Hematopoietic multipotent progenitor cell treated with erythropoietin and hydrocortisone succinate and interleukin-3 and kit ligand, for 8 days (in vitro differentiated cells): ENCODE data around the gene MAP3K1.
A peak's percentile ranks its signal among the peaks of the same experiment; 100 is the strongest.

ENCODE experiments used
- DNase-seq: peaks from one replicate; pipeline ENCODE4 v3.0.0-alpha.2; 2015

MAP3K1 gene

GRCh38 chr5:56851258-56851941, 36.1 kb downstream of the MAP3K1 start:
- no peak for DNase-seq

DNA sequence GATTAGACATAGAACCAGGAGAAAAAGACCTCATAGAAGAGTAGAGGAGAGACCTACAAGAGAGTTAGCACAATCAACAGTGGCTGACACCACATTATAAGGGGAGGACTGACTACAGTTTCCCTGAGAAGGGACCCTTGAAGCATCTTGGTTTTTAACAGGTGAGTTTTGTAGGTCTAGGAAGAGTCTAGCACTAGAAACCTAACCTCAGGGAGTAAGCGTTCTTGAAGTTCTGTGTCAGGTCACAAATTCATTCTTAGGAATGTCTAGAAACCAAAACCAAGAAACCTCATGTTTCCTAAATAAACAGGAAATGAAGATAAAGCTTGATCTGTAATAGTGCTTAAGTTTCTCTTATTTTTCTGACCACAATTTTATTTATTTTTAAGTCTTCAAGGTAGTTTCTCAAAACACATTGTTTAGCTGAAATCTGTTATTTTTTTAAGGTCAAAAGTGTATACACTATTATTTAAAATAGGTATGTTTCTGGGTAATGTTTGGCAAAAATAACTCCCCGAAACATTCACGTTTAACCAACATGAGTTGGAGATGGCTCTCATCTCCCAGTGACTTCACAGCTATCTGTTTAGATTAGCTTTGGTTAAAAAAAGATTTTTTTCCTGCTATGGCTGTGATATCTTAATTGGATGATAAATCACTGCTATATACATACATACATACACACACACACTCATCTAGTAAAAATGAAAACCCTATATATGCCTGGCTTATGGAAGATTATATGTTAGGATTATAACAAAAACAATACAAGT, 37.1 kb downstream of the MAP3K1 start:
- no peak for DNase-seq

DNA sequence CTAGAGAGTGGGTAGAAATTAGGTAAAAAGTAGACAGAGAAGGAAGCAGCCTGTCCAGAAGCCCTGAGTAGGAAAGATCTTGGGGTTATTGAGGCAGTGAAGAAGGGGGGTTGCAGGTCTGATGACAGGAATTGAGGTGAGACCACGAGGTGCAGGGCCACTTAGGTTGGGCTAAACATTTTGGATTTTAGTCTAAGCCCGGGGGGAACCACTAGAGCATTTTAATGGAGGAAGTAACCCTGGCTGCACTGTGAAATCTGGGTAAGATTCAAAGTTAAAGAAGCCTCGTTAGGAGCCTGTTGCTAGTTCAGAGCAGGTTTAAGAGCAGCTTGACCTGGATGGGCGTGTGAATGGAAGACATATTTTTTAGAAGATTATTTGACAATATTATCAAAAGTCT, 38.3 kb downstream of the MAP3K1 start:
- no peak for DNase-seq

- no peak for DNase-seq
These were observed 39.6 kb downstream of the MAP3K1 start for GRCh38 chr5:56854920-56855319.

DNA sequence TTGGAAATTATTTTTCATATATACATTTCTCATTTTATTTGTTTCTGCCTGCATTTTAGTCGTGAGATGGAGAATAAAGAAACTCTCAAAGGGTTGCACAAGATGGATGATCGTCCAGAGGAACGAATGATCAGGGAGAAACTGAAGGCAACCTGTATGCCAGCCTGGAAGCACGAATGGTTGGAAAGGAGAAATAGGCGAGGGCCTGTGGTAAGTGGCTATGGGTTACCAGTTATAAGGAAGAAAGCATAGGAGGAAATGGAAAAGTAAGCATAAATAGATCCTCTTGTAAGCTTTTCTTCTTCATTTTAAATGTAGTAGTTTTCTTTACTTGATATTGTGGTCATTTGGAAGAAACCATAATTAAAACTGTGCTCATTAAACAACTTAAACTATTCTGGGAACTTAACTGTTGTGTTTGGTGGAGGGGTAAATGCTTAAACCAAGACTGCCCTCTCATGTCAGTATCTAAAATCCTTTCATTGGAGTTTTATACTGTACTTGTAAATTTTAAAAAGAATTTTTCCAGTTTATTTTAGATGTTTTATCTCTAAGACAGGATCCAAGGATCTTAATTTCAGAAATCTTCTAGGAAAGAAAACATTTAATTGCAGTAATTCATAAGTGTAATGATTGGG, 41.3 kb downstream of the MAP3K1 start:
- DNase-seq, result no peak

DNA sequence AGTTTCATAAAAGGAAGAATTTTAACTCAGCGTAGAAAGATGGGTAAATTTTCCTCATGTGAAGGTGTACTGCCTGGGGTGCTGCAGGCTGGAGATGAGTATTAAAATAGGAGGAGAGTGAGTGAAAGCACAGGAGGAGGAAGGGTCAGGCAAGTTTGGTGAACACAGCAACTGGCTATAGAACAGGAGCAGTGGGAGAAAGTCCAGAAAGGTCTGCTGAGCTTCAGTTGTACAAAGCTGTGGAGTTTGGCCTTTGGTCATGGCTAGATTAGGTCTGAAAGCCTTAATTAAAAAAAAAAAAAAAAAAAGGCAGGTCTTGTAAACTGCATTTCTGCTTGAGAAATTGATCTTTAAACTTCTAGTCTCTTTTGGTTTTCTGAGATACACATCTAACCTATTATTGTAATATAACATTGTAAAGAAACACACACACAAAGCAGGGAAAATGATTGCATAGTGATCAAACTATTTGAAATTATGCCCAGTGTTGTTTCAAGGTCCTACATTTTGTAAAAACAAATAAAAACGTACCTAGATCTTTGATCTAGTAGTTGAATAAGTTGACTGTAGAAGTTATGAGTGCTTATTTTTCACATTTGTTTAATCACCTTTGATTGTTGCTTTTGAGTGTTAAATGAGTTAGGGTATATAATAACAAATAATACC, 43.6 kb downstream of the MAP3K1 start:
- DNase-seq, result no peak

DNA sequence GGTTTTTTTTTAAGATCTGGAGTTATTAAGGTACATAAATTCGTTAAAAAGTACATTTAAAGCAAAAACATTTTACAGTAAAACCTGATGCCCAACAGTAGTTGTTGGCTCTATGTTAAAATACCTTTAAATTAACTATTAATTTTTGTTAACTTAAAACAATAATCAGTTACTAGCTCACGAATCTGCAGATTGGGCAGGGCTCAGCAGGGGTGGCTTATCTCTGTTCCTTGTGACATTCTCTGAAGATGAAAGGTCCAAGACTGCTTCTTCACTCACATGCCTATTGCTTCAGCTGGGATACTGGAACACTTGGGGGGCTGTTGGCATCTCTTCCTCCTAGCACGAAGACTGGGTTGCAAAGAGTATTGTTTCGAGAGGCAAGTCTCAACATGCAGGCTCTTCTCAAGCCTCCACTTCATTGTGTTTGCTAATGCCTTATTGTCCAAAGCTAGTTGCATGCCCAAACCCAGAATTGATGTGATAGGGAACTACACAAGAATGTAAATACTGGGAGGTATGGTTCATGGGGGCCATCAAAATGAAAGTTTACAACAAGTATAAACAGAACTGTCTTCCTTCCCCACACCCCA, 46.6 kb downstream of the MAP3K1 start:
- no peak for DNase-seq

GRCh38 chr5:56862909-56863308, 47.6 kb downstream of the MAP3K1 start:
- no peak for DNase-seq

GRCh38 chr5:56871777-56872176, 56.4 kb downstream of the MAP3K1 start:
- DNase-seq, result no peak

GRCh38 chr5:56873056-56873455, 57.7 kb downstream of the MAP3K1 start:
- no peak for DNase-seq

- DNase-seq, result no peak
These were observed 61.0 kb downstream of the MAP3K1 start for GRCh38 chr5:56876327-56876726.

GRCh38 chr5:56881571-56881970, 66.2 kb downstream of the MAP3K1 start:
- DNase-seq, result no peak

DNA sequence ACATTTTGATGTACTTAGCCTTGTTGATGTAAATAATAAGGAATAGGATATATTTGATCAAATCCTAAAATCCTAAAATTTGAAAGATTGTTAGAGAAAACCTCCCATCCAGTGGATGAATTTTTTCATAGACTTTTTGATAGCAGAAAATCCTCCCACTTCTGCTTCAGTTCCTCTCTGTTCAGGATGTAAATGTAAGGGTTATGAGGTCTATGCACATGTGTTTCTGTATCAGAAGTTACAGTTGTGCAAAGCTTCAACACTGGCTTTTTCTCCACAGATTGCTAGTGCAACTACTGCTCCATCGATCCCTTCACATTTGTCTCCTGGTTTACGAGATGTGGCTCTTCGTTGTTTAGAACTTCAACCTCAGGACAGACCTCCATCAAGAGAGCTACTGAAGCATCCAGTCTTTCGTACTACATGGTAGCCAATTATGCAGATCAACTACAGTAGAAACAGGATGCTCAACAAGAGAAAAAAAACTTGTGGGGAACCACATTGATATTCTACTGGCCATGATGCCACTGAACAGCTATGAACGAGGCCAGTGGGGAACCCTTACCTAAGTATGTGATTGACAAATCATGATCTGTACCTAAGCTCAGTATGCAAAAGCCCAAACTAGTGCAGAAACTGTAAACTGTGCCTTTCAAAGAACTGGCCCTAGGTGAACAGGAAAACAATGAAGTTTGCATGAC, 78.1 kb downstream of the MAP3K1 start:
- no peak for DNase-seq

DNA sequence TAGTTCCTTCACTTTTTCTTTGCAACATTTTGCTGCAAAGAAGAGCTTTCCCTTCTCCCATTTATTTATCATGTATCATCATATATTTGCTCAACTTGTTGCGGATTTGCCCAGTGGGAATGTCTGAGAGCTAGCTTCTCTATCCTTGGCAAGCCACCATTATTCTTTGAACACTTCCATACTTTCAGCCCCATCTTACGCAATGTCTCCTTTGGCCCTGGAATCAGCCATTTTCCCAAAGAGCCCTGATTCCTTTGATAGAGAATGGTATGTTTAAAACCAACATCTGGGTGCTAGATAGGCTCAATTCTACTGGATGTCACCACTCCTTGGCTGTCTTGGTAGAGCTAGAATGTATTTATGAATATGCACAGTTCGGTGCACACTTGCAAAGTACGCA, 81.4 kb downstream of the MAP3K1 start:
- no peak for DNase-seq

DNA sequence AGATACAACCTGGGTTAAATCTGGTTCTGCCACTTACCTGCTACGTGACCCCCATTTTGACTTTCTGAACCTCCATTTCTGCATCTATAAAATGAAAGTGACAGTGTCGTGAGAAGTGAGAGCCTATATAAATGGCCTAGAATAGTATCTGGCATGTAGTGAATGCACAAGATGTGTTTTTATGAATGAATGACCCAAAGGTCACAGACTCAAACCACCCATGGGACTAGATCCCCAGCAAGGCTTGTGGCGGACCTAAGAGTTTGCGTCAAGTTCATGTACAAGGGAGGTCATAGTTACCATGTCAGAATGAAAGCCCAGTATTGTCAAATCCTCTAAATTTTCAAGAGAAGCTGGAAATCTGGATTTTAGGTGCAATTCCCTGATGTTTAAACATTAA, 82.9 kb downstream of the MAP3K1 start:
- DNase-seq, result no peak

DNA sequence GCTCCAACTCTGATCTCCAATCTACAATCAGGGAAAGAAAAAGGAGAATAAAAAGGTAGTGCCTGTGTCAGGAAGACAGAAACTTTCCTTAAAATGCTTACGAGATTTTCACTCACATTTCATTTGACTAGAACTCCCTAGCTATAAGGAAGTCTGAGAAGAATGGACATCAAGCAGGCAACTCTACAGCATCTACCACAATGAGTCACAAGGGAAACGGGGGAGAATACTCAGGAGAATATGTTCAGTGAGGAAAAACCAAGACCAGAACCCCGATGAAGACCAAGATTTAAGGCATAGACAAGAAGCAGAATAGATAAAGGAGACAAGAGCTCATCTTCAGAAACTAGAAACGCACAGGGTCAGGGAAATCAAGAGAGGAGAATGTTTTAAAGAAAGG, 85.0 kb downstream of the MAP3K1 start:
- no peak for DNase-seq

DNA sequence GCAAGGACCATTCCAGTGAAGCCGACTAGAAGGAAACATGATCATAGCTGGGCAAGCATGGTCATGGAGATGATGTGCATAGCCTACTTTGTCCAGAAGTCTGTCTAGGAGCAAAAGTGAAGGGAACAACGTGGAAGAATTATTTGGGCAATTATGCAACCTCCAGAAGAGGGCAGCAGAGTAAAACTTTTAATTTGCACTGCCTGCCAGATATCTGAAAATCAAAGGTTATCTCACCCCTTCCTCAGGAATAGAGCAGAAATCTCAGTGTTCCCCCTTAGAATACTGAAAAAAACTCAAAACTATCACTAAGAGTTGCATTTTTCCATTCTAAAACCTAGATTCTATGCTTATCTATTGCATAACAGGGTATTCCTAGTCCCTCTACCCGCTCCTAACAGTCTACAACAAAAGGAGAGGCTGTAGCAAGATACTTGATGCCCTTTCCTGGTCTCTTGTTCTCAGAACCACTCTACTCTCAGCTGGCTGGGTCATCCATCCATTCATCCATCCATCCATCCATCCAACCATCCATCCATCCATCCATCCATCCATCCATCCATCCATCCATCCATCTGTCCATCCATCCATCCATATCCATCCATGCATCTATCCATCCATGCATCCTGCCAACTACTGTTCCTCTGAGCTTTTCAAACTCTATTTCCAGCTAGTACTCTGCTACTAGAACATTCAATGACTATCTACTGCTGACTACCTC, 85.7 kb downstream of the MAP3K1 start:
- peak; percentile 61 for DNase-seq

- no peak for DNase-seq
These were observed 93.6 kb downstream of the MAP3K1 start for GRCh38 chr5:56908942-56909293.

DNA sequence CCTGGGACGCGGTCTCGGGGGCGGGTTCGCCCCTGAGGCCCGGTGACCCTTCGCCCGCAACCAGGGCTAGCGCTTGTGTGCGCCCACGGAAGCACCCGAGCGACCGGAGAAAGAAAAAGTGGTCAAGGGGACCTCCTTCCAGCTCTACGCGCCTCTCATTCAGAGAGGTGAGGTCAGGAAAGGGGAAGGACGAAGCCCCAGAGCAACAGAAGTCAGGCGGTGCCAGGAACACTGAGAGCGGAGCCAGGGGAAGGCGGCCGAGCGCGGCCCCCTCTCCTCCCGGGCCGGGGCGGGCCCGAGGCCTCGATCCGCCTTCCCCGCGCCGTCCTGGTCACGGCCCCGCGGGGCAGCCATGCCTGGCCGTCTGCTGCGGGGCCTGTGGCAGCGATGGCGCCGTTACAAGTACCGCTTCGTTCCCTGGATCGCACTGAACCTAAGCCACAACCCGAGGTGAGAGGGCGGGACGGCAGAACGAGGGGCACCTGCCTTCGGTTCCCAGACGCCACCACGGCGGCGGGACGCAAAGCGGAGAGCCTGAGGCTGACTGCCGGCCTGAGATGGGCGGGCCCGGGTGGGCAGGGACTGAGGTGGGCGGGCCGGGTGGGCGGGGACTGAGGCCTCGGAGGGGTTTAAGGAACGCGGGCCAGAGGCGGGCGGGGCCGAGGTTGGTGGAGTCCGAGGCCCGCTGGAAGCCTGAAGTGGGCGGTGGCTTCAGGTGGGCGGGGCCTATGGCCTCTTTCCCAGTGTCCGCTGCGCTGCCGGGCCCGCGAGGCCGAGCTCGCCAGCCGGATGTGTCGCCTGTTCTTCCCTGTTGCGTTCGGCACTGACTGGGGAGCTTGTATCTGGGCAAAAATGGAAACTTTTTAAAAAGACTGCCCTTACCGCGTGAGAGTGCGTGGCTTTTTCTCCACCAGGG, 94.2 kb downstream of the MAP3K1 start, which contains the start of gene SETD9:
TSS of gene SETD9 (plus strand) at position 303 of the 916 bp plus-strand sequence. CDS start at position 353, 50 bp downstream.
- DNase-seq, result peak; percentile 98

- no peak for DNase-seq
These were observed 95.0 kb downstream of the MAP3K1 start for GRCh38 chr5:56910210-56910965.
